K562 (cell line): Measurements from ENCODE around the gene PDE3A. TPM values are rescaled to one million over a fixed set of nuclear protein-coding genes. Genes with fewer than 3 reads are reported as not detected.

ENCODE experiments used
- ATAC-seq: fragments of 200-7000 bp; cut with Tn5 transposase; 3 replicates; pipeline ENCODE4 v1.9.1; 2020; ENCODE audit warnings: moderate library complexity
- BruUV-seq: library from RNA; stranded (reverse); fragments of 400-500 nt; replicated peaks from 2 replicates; lab custom pipeline; 2021; lab: Mats Ljungman, UMichigan
- CTCF ChIA-PET: fragments of 300-600 bp; formaldehyde crosslinking; extraction: SDS; loops from one replicate; lab custom pipeline; 2021; ENCODE audit warnings: low intra/inter-chr PET ratio; lab: Yijun Ruan, JAX
- POLR2A ChIA-PET: fragments of 300-600, 350-650 bp; sonication (Branson Sonifier 250); formaldehyde crosslinking; extraction: SDS; loops from one replicate; lab custom pipeline; 2021; ENCODE audit warnings: antibody characterized with exemption, inconsistent platforms; lab: Yijun Ruan, JAX
- DNase-seq, 4 experiments: peaks; one replicate each; pipeline versions ENCODE4 v3.0.0 to v3.0.0-alpha.2; 2011 to 2018; ENCODE audit warnings: low spot score in 3 of 4, mixed read lengths in 3 of 4; ENCODE audit errors: extremely low read depth in 1 of 4
- FAIRE-seq: peaks from 2 replicates; lab custom pipeline; 2011; peaks lifted over from hg19 to GRCh38; lab: Jason Lieb, UNC
- H2AFZ ChIP-seq: 2 replicates; pipeline ENCODE4 v1.6.0; 2011; ENCODE audit warnings: low read depth, low read length, control low read depth, inconsistent platforms
- H3K27ac ChIP-seq: fragments of 200-600 bp; 3 replicates; pipeline ENCODE4 v1.8.0; 2011; ENCODE audit warnings: low read depth, mild to moderate bottlenecking, control low read depth, inconsistent platforms, low read length, moderate library complexity, mixed read lengths; ENCODE audit errors: extremely low read depth
- H3K27me3 ChIP-seq, 2 experiments: fragments of 300-600 bp in 1 of 2; 2 replicates in 1 of 2; 3 replicates in 1 of 2; pipeline versions ENCODE4 v1.6.0 to v1.8.0; 2011; ENCODE audit warnings: inconsistent platforms in 2 of 2, low read length in 2 of 2, mild to moderate bottlenecking in 1 of 2, mixed read lengths in 1 of 2, moderate library complexity in 1 of 2; ENCODE audit not compliant: control insufficient read depth in 2 of 2, insufficient read depth in 2 of 2
- H3K36me3 ChIP-seq: fragments of 300-600 bp; 3 replicates; pipeline ENCODE4 v1.8.0; 2011; ENCODE audit warnings: mild to moderate bottlenecking, low read length, inconsistent platforms; ENCODE audit not compliant: control insufficient read depth, insufficient read depth
- H3K4me1 ChIP-seq, 2 experiments: fragments of 200-600 bp in 1 of 2; replicated peaks in 1 of 2; 2 replicates in 1 of 2; 3 replicates in 1 of 2; pipeline versions ENCODE4 v1.5.1 to v1.8.0; 2011; ENCODE audit warnings: inconsistent platforms in 2 of 2, low read length in 2 of 2, mild to moderate bottlenecking in 1 of 2, mixed read lengths in 1 of 2, moderate library complexity in 1 of 2; ENCODE audit not compliant: control insufficient read depth in 2 of 2, insufficient read depth in 2 of 2
- H3K4me2 ChIP-seq: 2 replicates; pipeline ENCODE4 v1.6.1; 2011; ENCODE audit warnings: low read length, control low read depth, inconsistent platforms, mixed read lengths; ENCODE audit not compliant: insufficient read depth
- H3K4me3 ChIP-seq: fragments of 200-600 bp; sonication (generic), shearing (Covaris generic); 2 replicates; pipeline ENCODE4 v1.5.1; 2016; ENCODE audit warnings: control low read depth, inconsistent platforms
- H3K79me2 ChIP-seq: fragments of 200-600 bp; 3 replicates; pipeline ENCODE4 v1.8.0; 2011; ENCODE audit warnings: low read length, inconsistent platforms; ENCODE audit not compliant: control insufficient read depth, insufficient read depth
- H3K9ac ChIP-seq, 2 experiments: 2 replicates each; pipeline versions ENCODE4 v1.6.0 to v1.6.1; 2011; ENCODE audit warnings: low read depth in 2 of 2, low read length in 2 of 2, control low read depth in 1 of 2, inconsistent platforms in 1 of 2, mild to moderate bottlenecking in 1 of 2, mixed read lengths in 1 of 2; ENCODE audit not compliant: insufficient read depth in 1 of 2
- H3K9me1 ChIP-seq: one replicate; pipeline ENCODE4 v1.6.0; 2011; ENCODE audit warnings: inconsistent platforms, mild to moderate bottlenecking, low read length, moderate library complexity; ENCODE audit not compliant: control insufficient read depth, insufficient read depth
- H3K9me3 ChIP-seq: replicated peaks from 2 replicates; pipeline ENCODE4 v1.5.1; 2011; ENCODE audit warnings: low read depth, low read length, inconsistent platforms; ENCODE audit not compliant: control insufficient read depth, insufficient read depth
- H4K20me1 ChIP-seq: replicated peaks from 2 replicates; pipeline ENCODE4 v1.6.1; 2011; ENCODE audit warnings: low read length, inconsistent platforms, mixed read lengths; ENCODE audit not compliant: control insufficient read depth, insufficient read depth
- CHD2 ChIP-seq: IDR thresholded peaks from 2 replicates; pipeline ENCODE4 v1.6.1; 2011; ENCODE audit warnings: low read depth, low read length
- WGBS: fragments of 100-300 bp; shearing (Covaris generic); methylation state at CpG from one replicate; pipeline ENCODE4 v1.1.6; 2016; ENCODE audit warnings: low coverage, mixed read lengths; ENCODE audit not compliant: insufficient coverage; ENCODE audit errors: missing lambda C conversion rate; 5-methylcytosine and 5-hydroxymethylcytosine counted together
- in situ Hi-C: fragments of 300-500 bp; cut with MboI; formaldehyde crosslinking; loops from 4 replicates; pipeline ENCODE4 v1.15.0; 2018; ENCODE audit warnings: inconsistent platforms, mixed read lengths
- intact Hi-C: fragments of 100-400 bp; cut with micrococcal nuclease; formaldehyde crosslinking; loops from 2 replicates; pipeline ENCODE4 v1.14.2; 2022
- polyA plus RNA-seq, 8 experiments: library from polyadenylated mRNA; depleted of rRNA in 4 of 8; stranded (reverse) in 5 of 8; unstranded in 3 of 8; fragments of >200 nt; fragmentation: Nextera tagmentation in 2 of 8; fragmentation: Illumina TruSeq in 1 of 8; extraction: Ambion mirVana in 2 of 8; extraction: Trizol in 1 of 8; gene quantifications; 2 replicates each; pipeline versions ENCODE4 v1.2.1 to v1.2.3, GENCODE V29; 2011 to 2014; ENCODE audit warnings: inconsistent platforms in 1 of 8, missing spikeins in 1 of 8
- total RNA-seq, 7 experiments: library from RNA; depleted of rRNA in 6 of 7; stranded (reverse); fragments of >200 nt in 6 of 7; fragmentation: Illumina TruSeq in 2 of 7; extraction: Trizol in 2 of 7; gene quantifications; 2 replicates each; pipeline versions ENCODE4 v1.2.1 to v1.2.3, GENCODE V29; 2011 to 2021; ENCODE audit warnings: low replicate concordance in 1 of 7
- TF ChIP-seq, protein P1 (sequence below): fragments of 250-450 bp; sonication (Bioruptor Pico); IDR thresholded peaks from 2 replicates; pipeline ENCODE4 v1.4.0; 2020; ENCODE audit warnings: borderline replicate concordance
- TF ChIP-seq, protein P2 (sequence below): fragments of 200-600 bp; sonication (generic); IDR thresholded peaks from one replicate; pipeline ENCODE4 v1.6.1; 2012; ENCODE audit warnings: mild to moderate bottlenecking, low read depth, low read length, inconsistent platforms

PDE3A gene
- total and polyA plus RNA-seq, 9 of the 15 experiments (the other 6 are each of a cell fraction or from before 2014, with no cell fraction given), result 0.02 TPM; not detected in 8

DNA sequence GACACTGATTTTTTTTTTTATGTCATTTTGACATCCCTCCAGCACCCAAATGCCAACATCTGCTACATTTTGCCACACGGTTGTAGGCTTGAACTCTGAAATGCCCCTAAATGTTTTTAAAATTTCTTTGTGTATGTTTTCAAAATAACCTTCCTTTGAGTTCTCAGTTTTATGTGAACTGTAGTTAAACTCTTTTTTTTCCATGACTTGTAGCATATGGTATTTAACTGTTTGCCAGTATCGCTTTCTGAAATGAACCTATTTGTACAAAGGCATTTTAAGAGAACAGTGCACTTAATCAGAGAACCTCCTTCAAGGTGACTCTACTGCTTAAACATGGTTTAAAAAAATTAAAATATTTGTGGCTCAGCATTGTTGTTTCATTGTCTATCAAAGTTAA is 61.5 kb downstream of the PDE3A start:
- no peak for TF ChIP-seq CHD2
- TF ChIP-seq, protein P1, sequence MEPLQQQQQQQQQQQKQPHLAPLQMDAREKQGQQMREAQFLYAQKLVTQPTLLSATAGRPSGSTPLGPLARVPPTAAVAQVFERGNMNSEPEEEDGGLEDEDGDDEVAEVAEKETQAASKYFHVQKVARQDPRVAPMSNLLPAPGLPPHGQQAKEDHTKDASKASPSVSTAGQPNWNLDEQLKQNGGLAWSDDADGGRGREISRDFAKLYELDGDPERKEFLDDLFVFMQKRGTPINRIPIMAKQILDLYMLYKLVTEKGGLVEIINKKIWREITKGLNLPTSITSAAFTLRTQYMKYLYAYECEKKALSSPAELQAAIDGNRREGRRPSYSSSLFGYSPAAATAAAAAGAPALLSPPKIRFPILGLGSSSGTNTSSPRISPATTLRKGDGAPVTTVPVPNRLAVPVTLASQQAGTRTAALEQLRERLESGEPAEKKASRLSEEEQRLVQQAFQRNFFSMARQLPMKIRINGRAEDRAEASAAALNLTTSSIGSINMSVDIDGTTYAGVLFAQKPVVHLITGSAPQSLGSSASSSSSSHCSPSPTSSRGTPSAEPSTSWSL (CRISPR knock-in tag), result no peak
- H3K4me1 ChIP-seq, result no peaks in the 10 kb centered on the region
- H3K9me1 ChIP-seq, result no peaks in the 10 kb centered on the region
- 0% methylated on average over 2 of the region's 2 CpGs for WGBS
- ChIA-PET CTCF (no interaction called here), POLR2A (no interaction called here)
- H4K20me1 ChIP-seq, result no peaks in the 10 kb centered on the region
- no peak overlapping the region for H2AFZ ChIP-seq
- DNase-seq, result no peak
- intact Hi-C loops, result no loop called here
- no peaks in the 10 kb centered on the region for H3K79me2 ChIP-seq
- no peak overlapping the region for H3K27ac ChIP-seq
- no peaks in the 10 kb centered on the region for H3K36me3 ChIP-seq
- H3K4me3 ChIP-seq, result no peak overlapping the region
- ATAC-seq, result no peak
- no peak overlapping the region for H3K9ac ChIP-seq
- BruUV-seq, result no TSS peak
- no peak overlapping the region for H3K4me2 ChIP-seq
- no peak for FAIRE-seq
- no peaks in the 10 kb centered on the region for H3K27me3 ChIP-seq
- in situ Hi-C loops, result no loop called here
- no peaks in the 10 kb centered on the region for H3K9me3 ChIP-seq

DNA sequence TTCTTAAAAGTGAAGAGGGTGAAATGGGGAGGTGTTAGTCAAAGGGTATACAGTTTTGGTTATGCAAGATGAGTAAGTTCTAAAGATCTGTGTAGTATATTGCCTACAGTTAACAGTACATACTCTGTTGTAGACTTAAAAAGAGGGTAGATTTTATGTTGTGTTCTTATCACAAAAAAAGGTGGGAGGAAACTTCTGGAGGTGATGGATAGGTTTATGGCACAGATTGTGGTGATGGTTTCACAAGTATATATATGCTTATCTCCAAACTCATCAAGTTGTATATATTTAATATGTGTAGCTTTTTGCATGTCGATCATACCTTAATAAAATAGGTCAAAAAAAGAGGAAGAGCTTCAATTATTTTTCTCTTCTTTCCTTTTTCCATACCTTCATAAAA is 64.0 kb downstream of the PDE3A start:
- Histone ChIP-seq H3K9me1 (no peaks in the 10 kb centered on the region), H3K4me2 (no peak overlapping the region), H3K4me1 (no peaks in the 10 kb centered on the region), H3K27me3 (no peaks in the 10 kb centered on the region), H4K20me1 (no peaks in the 10 kb centered on the region), H3K9ac (no peak overlapping the region), H3K9me3 (no peaks in the 10 kb centered on the region), H3K27ac (no peak overlapping the region), H3K36me3 (no peaks in the 10 kb centered on the region), H2AFZ (no peak overlapping the region), H3K79me2 (no peaks in the 10 kb centered on the region), H3K4me3 (no peak overlapping the region)
- in situ Hi-C loops (no loop called here), intact Hi-C loops (no loop called here)
- WGBS, result 0% methylated on average over 1 of the region's 1 CpG
- POLR2A ChIA-PET, result no interaction called here
- BruUV-seq, result no TSS peak
- no peak for ATAC-seq
- no peak for DNase-seq
- CTCF ChIA-PET, result no interaction called here
- no peak for FAIRE-seq
- TF ChIP-seq, protein P2, sequence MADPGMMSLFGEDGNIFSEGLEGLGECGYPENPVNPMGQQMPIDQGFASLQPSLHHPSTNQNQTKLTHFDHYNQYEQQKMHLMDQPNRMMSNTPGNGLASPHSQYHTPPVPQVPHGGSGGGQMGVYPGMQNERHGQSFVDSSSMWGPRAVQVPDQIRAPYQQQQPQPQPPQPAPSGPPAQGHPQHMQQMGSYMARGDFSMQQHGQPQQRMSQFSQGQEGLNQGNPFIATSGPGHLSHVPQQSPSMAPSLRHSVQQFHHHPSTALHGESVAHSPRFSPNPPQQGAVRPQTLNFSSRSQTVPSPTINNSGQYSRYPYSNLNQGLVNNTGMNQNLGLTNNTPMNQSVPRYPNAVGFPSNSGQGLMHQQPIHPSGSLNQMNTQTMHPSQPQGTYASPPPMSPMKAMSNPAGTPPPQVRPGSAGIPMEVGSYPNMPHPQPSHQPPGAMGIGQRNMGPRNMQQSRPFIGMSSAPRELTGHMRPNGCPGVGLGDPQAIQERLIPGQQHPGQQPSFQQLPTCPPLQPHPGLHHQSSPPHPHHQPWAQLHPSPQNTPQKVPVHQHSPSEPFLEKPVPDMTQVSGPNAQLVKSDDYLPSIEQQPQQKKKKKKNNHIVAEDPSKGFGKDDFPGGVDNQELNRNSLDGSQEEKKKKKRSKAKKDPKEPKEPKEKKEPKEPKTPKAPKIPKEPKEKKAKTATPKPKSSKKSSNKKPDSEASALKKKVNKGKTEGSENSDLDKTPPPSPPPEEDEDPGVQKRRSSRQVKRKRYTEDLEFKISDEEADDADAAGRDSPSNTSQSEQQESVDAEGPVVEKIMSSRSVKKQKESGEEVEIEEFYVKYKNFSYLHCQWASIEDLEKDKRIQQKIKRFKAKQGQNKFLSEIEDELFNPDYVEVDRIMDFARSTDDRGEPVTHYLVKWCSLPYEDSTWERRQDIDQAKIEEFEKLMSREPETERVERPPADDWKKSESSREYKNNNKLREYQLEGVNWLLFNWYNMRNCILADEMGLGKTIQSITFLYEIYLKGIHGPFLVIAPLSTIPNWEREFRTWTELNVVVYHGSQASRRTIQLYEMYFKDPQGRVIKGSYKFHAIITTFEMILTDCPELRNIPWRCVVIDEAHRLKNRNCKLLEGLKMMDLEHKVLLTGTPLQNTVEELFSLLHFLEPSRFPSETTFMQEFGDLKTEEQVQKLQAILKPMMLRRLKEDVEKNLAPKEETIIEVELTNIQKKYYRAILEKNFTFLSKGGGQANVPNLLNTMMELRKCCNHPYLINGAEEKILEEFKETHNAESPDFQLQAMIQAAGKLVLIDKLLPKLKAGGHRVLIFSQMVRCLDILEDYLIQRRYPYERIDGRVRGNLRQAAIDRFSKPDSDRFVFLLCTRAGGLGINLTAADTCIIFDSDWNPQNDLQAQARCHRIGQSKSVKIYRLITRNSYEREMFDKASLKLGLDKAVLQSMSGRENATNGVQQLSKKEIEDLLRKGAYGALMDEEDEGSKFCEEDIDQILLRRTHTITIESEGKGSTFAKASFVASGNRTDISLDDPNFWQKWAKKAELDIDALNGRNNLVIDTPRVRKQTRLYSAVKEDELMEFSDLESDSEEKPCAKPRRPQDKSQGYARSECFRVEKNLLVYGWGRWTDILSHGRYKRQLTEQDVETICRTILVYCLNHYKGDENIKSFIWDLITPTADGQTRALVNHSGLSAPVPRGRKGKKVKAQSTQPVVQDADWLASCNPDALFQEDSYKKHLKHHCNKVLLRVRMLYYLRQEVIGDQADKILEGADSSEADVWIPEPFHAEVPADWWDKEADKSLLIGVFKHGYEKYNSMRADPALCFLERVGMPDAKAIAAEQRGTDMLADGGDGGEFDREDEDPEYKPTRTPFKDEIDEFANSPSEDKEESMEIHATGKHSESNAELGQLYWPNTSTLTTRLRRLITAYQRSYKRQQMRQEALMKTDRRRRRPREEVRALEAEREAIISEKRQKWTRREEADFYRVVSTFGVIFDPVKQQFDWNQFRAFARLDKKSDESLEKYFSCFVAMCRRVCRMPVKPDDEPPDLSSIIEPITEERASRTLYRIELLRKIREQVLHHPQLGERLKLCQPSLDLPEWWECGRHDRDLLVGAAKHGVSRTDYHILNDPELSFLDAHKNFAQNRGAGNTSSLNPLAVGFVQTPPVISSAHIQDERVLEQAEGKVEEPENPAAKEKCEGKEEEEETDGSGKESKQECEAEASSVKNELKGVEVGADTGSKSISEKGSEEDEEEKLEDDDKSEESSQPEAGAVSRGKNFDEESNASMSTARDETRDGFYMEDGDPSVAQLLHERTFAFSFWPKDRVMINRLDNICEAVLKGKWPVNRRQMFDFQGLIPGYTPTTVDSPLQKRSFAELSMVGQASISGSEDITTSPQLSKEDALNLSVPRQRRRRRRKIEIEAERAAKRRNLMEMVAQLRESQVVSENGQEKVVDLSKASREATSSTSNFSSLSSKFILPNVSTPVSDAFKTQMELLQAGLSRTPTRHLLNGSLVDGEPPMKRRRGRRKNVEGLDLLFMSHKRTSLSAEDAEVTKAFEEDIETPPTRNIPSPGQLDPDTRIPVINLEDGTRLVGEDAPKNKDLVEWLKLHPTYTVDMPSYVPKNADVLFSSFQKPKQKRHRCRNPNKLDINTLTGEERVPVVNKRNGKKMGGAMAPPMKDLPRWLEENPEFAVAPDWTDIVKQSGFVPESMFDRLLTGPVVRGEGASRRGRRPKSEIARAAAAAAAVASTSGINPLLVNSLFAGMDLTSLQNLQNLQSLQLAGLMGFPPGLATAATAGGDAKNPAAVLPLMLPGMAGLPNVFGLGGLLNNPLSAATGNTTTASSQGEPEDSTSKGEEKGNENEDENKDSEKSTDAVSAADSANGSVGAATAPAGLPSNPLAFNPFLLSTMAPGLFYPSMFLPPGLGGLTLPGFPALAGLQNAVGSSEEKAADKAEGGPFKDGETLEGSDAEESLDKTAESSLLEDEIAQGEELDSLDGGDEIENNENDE, result no peak
